GM18951 (cell line): ENCODE data around the gene CDH8.
"Not testable (repeated sequence)": the region's sequence is repeated elsewhere in the genome, so short reads cannot be mapped to it uniquely, and the experiment has no call there.

Experiments
- POLR2A ChIP-seq: IDR thresholded peaks from 4 replicates; pipeline ENCODE4 v1.6.1; 2011; ENCODE audit warnings: mild to moderate bottlenecking; ENCODE audit not compliant: insufficient read length, insufficient read depth; ENCODE audit errors: extremely low read depth
- in situ Hi-C: fragments of 300-500 bp; cut with MboI; formaldehyde crosslinking; loops from one replicate; pipeline ENCODE4 v1.12.0; 2022; ENCODE audit warnings: low sequenced_read_pairs, mixed read lengths, inconsistent platforms; ENCODE audit not compliant: unreplicated experiment

Gene CDH8

GRCh38 chr16:61836804-61837393 lies 199.3 kb downstream of the CDH8 start:
- in situ Hi-C loops, result no loop called here
- TF ChIP-seq POLR2A, result no peak

GRCh38 chr16:61834082-61834481 lies 202.2 kb downstream of the CDH8 start:
- no peak for TF ChIP-seq POLR2A
- in situ Hi-C loops, result no loop called here

GRCh38 chr16:61831351-61831917 lies 204.8 kb downstream of the CDH8 start:
- in situ Hi-C loops, result no loop called here
- no peak for TF ChIP-seq POLR2A

- in situ Hi-C loops, result no loop called here
- no peak for TF ChIP-seq POLR2A
These were observed 206.6 kb downstream of the CDH8 start for GRCh38 chr16:61829631-61830030.

DNA sequence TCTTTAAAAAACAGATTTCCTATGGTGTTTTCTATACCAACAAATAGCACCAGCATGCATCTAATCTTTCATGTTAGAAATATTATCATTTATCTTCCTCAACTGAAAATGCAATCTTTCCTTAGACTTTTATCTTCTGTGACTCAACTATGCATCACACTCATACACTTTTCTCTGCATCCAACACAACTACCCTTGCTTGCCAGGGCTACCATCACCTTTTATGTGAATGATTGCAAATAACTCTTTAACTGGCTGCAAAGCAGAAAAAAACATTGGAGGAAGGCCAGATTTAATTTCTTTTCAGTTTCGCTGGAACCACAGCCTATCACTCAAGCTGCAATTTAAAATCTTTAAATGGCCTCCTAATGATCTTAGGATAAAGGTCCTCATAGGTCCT lies 212.9 kb downstream of the CDH8 start:
- TF ChIP-seq POLR2A, result no peak
- in situ Hi-C loops, result no loop called here

DNA sequence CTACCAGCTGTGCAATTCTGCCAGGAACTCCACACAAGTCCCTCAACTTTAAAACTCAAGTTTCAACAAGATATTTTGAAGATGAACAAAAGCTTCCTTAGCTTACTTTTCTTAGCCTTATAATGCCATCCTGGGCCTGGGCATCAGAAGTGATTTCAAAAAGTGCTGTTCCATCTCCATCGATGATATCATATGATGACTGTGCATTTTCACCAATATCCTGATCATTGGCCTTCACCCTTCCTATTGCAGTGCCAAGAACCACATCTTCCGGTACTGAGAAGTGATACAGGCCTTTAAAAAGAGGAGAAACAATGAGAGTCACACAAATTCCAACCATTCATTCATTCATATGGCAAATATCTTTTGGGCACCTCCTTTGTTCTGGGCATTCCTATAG lies 215.4 kb downstream of the CDH8 start:
- TF ChIP-seq POLR2A, result no peak
- in situ Hi-C loops, result no loop called here

GRCh38 chr16:61820398-61820797 lies 215.8 kb downstream of the CDH8 start:
- no peak for TF ChIP-seq POLR2A
- in situ Hi-C loops, result no loop called here

DNA sequence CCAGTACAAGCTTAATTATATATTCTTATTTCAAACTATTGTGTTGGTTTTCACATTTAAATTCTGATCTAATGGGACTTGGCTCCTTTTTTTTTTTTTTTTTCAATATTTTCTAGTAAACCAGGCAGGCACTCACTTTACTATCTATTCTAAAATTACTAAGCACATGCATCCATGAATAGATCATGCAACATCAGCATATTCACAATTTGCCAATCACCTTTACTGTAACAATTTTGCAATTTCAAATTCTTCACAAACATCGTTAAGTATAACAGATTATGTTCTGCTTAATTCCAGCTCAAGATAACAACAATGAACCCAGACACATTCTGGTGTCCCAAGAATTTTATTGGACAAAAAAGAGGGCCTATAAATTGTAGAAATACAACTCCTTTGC lies 217.4 kb downstream of the CDH8 start:
- in situ Hi-C loops, result no loop called here
- no peak for TF ChIP-seq POLR2A

GRCh38 chr16:61817583-61818278 lies 218.5 kb downstream of the CDH8 start:
- no peak for TF ChIP-seq POLR2A
- in situ Hi-C loops, result no loop called here

- no peak for TF ChIP-seq POLR2A
- in situ Hi-C loops, result no loop called here
These were observed 221.4 kb downstream of the CDH8 start for GRCh38 chr16:61814726-61815347.

DNA sequence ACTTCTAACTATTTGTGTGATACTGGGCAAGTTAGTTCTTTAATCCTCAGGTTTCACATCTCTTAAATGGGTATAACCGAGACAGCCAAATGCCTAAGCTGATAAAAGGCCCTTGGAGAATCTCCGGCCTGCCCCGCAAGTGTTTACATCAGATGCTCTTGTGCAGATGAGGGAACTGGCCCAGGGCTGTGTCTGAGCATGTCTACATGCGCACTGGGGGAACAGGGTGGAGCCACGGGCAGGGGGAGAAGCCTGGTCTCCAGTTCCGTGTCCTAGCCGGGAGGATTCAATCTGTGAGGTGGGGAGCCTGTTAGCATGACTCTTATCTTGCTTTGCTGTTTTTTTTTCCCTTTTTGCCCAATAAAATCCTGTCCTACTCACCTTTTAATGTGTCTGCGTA lies 222.9 kb downstream of the CDH8 start:
- no peak for TF ChIP-seq POLR2A
- in situ Hi-C loops, result no loop called here

DNA sequence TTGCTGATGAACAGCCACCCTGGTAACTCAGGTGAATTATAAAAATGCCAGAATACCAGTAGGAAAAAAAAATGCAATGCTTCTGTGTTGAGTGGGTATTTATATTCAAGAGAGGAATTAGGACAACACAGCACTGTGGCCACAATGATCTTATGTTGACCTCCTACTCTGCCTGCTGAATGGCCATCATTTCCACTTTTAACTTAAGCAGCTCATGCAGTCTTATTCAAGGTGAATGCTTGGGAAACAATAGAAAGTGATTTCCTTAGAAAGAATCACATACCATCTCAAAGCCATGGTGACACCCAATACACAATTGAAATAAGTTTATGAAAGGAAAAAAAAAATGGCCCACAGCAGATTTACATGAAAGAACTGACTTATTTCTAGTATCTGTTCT lies 224.0 kb downstream of the CDH8 start:
- in situ Hi-C loops, result no loop called here

GRCh38 chr16:61807551-61807950 lies 228.7 kb downstream of the CDH8 start:
- in situ Hi-C loops, result no loop called here
- no peak for TF ChIP-seq POLR2A

More for the DNA sequence above, 224.0 kb downstream of the CDH8 start:
- no peak for TF ChIP-seq POLR2A

DNA sequence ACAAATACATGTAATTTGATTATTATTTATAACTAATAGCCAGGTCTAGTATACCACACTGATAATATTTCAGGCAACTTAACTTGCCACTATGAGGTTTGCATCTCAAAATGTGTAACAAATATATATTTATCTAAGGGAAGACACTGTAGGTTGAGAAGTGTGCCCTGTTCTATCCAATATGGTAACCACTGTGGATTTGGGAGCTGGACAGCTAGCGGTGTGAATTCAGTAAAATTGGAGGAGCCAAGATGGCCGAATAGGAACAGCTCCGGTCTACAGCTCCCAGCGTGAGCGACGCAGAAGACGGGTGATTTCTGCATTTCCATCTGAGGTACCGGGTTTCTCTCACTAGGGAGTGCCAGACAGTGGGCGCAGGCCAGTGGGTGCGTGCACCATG lies 235.0 kb downstream of the CDH8 start:
- in situ Hi-C loops, result not testable (repeated sequence)
